Measurements from ENCODE around the gene TRMT11.

DNA sequence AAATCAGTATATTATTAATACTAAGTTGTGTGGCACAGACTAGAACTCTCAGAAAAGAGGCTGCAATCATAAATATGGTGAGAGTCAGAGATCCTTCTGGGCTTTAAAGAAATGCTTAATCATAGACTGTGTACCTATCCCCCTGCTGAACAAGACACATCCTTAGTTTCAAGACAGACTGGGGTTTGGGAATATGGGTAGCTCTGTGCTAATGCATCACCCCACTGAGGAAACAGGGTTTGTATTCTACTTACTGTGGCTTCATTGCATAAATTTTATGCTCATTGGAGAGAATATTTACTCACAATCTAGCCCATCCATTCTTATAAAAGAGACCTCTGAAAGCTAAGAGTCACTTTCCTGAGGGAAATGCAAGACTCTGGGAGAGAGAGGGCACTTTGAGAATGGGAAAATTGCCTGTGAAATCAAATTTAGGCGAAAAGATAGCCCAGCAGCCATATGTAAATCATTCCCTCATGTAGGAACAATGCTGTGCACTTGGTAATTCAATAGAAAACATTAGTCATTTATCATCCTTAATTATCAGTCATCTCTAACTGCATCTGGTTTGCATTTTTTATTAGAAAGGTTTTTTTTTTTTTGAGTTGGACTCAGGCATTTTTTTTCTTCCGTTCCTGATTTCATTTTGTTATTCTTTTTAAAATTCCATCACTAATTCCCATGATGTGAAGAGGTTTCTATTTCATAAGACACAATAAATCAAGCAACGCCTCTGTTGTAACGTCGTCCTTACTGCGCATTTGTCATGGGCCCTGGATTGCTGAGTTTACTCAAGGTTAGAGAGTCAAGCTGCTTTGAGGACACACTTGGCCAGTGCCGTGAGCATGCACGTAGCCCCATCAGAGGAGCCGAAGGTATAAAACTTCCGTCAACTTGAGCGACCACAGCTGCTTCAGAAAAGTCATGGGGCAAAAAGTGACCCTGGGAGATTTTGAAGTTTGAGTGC is 91.8 kb downstream of the TRMT11 start:
- no peak for TF ChIP-seq EP300 (IDR thresholded peaks at IDR 0.05)
- TF ChIP-seq, protein P1, sequence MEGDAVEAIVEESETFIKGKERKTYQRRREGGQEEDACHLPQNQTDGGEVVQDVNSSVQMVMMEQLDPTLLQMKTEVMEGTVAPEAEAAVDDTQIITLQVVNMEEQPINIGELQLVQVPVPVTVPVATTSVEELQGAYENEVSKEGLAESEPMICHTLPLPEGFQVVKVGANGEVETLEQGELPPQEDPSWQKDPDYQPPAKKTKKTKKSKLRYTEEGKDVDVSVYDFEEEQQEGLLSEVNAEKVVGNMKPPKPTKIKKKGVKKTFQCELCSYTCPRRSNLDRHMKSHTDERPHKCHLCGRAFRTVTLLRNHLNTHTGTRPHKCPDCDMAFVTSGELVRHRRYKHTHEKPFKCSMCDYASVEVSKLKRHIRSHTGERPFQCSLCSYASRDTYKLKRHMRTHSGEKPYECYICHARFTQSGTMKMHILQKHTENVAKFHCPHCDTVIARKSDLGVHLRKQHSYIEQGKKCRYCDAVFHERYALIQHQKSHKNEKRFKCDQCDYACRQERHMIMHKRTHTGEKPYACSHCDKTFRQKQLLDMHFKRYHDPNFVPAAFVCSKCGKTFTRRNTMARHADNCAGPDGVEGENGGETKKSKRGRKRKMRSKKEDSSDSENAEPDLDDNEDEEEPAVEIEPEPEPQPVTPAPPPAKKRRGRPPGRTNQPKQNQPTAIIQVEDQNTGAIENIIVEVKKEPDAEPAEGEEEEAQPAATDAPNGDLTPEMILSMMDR (IDR thresholded peaks at IDR 0.05): no peak
- TF ChIP-seq POLR2A (IDR thresholded peaks at IDR 0.05): no peak

Measured in sigmoid colon (tissue), 4 donors.